ENCODE data around the gene LTBP1.

LTBP1 gene

DNA sequence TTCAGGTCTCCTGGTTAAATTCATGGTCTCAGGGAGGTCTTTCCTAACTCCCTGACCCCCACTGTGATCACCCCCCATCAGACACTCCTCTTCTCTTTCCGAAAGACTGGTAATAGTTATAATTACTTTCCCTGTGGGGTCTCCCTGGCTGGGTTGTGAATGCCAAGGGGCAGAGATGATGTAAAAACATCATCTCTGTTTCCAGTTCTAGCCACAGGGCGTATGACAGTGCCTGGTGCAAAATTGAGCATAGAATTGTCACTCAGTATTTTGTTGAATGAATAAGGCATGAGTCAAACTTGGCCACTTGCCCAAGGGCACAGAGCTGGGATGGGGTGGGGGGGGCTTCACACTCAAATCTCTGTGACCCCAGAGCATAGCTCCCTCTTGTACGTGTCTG is 65.2 kb downstream of the LTBP1 start:
- no peak overlapping the region for H2AFZ ChIP-seq (ENCODE audit: low read length, unreplicated experiment)
- no peaks in the 10 kb centered on the region for H3K36me3 ChIP-seq (ENCODE audit: insufficient read depth, low read length)
- no peaks in the 10 kb centered on the region for H3K79me2 ChIP-seq (ENCODE audit: control insufficient read depth, insufficient read depth, low read length, unreplicated experiment)
- H3K27ac ChIP-seq (ENCODE audit: low read depth, low read length) = no peak overlapping the region
- no peak overlapping the region for H3K4me3 ChIP-seq (ENCODE audit: low read depth, low read length)
- H3K27me3 ChIP-seq (ENCODE audit: insufficient read depth, low read length) = no peaks in the 10 kb centered on the region
- peaks cover 36% of the 10 kb centered on the region for H3K4me1 ChIP-seq (ENCODE audit: control insufficient read depth, insufficient read depth, low read length, unreplicated experiment)

DNA sequence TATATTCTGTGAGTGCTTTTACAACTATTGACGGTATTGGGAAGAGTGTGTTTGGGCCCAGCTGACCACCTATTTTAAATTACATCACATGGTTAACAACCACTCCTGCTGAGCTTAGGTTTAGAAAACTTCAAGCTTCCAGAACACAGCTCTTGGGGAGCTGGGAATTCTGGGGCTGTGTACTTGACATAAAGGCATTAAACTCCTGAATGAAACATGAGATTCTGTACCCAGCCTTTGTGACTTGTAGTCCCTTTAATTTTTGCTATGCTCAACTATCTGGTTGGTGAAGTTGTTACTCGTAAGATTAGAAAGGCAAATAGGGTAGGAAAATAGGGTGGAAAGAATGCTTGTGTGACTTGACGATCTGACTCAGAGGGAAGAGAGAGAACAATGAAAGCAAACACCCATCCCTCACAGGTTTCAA is 66.9 kb downstream of the LTBP1 start:
- peaks cover 36% of the 10 kb centered on the region for H3K4me1 ChIP-seq (ENCODE audit: control insufficient read depth, insufficient read depth, low read length, unreplicated experiment)
- H3K4me3 ChIP-seq (ENCODE audit: low read depth, low read length) = no peak overlapping the region
- peak overlapping the region; percentile 2 for H2AFZ ChIP-seq (ENCODE audit: low read length, unreplicated experiment)
- H3K36me3 ChIP-seq (ENCODE audit: insufficient read depth, low read length) = no peaks in the 10 kb centered on the region
- no peaks in the 10 kb centered on the region for H3K27me3 ChIP-seq (ENCODE audit: insufficient read depth, low read length)
- peak overlapping the region; percentile 19; the same call in 1 of the 2 replicates for H3K27ac ChIP-seq (ENCODE audit: low read depth, low read length)
- H3K79me2 ChIP-seq (ENCODE audit: control insufficient read depth, insufficient read depth, low read length, unreplicated experiment) = no peaks in the 10 kb centered on the region

DNA sequence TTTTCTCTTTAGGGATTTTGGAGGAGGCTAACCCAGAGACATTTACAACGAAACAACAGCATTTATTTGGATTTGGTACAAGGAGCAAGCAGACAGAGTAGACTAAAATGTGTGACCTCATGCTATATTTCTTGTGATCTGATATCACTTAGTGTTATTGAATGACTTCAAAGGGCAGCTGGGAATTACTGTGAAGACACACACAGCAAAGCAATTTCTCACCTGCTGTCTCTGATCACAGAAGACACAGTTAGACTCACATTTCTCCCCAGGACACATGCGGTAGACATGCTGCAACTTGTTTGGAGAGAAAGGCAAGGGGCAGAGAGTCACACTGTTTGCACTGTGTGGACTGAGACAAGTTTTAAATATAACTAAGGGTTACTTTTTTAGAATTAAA is 67.5 kb downstream of the LTBP1 start:
- Histone ChIP-seq H3K4me1 (ENCODE audit: control insufficient read depth, insufficient read depth, low read length, unreplicated experiment) (peaks cover 36% of the 10 kb centered on the region), H2AFZ (ENCODE audit: low read length, unreplicated experiment) (no peak overlapping the region), H3K4me3 (ENCODE audit: low read depth, low read length) (no peak overlapping the region), H3K36me3 (ENCODE audit: insufficient read depth, low read length) (no peaks in the 10 kb centered on the region), H3K79me2 (ENCODE audit: control insufficient read depth, insufficient read depth, low read length, unreplicated experiment) (no peaks in the 10 kb centered on the region), H3K27ac (ENCODE audit: low read depth, low read length) (no peak overlapping the region), H3K27me3 (ENCODE audit: insufficient read depth, low read length) (no peaks in the 10 kb centered on the region)

DNA sequence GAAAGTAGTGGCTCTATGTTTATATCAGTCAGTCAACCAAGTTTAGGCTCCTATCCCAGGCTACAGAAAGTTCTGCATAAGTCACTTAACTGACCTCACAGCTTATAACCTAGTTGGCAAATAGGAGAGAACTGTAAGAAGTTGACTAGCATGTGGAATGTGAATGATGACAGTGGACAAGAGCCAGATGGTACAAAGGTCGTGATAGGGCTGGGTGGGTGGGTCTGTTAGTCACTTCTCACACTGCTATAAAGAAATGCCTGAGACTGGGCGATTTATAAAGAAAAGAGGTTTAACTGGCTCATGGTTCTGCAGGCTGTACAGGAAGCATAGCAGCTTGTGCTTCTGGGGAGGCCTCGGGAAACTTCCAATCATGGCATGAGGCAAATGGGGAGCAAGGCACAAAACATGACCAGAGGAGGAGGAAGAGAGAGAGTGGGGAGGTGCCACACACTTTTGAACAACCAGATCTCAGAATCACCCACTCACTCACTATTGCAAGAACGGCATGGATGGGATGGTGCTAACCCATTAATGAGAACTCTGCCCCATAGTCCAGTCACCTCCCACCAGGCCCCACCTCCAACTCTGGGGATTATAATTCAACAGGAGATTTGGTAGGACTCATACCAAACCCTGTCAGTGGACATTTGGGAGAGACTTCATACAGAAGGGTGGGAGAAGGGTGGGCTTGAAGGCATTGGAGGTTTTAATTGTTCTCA is 68.8 kb downstream of the LTBP1 start:
- Histone ChIP-seq H3K36me3 (ENCODE audit: insufficient read depth, low read length) (no peaks in the 10 kb centered on the region), H3K79me2 (ENCODE audit: control insufficient read depth, insufficient read depth, low read length, unreplicated experiment) (no peaks in the 10 kb centered on the region), H2AFZ (ENCODE audit: low read length, unreplicated experiment) (peak overlapping the region; percentile 3), H3K4me3 (ENCODE audit: low read depth, low read length) (no peak overlapping the region), H3K4me1 (ENCODE audit: control insufficient read depth, insufficient read depth, low read length, unreplicated experiment) (peaks cover 36% of the 10 kb centered on the region), H3K27ac (ENCODE audit: low read depth, low read length) (no peak overlapping the region), H3K27me3 (ENCODE audit: insufficient read depth, low read length) (no peaks in the 10 kb centered on the region)

DNA sequence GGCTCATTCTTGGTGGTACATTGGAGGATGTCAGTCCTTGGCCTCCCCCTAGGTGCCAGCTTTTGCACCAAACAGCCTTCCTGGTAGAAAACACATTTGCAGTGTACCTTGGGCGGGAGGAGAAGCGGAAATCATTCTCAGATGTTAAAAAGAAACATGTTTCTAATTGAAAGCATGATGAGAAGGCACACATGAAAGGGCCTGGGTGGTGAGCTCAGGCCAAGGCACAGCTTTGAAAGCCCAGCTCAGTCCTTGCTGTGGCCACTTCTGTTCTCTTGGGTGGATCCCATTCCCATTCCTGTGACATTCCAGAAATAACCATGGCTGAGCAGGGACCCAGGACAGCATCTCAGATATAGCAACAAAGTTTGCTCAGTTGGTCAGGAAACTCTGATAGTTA is 71.5 kb downstream of the LTBP1 start:
- Histone ChIP-seq H3K27me3 (ENCODE audit: insufficient read depth, low read length) (no peaks in the 10 kb centered on the region), H2AFZ (ENCODE audit: low read length, unreplicated experiment) (no peak overlapping the region), H3K79me2 (ENCODE audit: control insufficient read depth, insufficient read depth, low read length, unreplicated experiment) (no peaks in the 10 kb centered on the region), H3K4me3 (ENCODE audit: low read depth, low read length) (no peak overlapping the region), H3K27ac (ENCODE audit: low read depth, low read length) (no peak overlapping the region), H3K36me3 (ENCODE audit: insufficient read depth, low read length) (no peaks in the 10 kb centered on the region), H3K4me1 (ENCODE audit: control insufficient read depth, insufficient read depth, low read length, unreplicated experiment) (peaks cover 35% of the 10 kb centered on the region)

DNA sequence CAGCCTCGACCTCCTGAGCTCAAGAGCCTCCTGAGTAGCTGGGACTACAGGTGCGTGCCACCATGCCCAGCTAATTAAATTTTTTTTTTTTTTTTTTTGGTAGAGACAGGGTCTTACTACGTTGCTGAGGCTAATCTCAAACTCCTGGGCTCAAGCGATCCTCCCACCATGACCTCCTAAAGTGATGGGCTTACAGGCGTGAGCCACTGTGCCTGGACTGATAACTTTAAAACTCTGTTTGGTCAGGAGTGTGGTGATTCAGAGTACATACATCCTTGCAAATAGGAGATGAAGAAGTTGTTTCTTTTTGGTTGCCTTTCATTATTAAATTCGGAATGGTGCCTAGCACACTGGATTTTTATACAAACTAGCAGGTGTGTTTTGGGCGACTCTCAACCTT is 73.0 kb downstream of the LTBP1 start:
- Histone ChIP-seq H3K27ac (ENCODE audit: low read depth, low read length) (no peak overlapping the region), H3K4me1 (ENCODE audit: control insufficient read depth, insufficient read depth, low read length, unreplicated experiment) (peaks cover 33% of the 10 kb centered on the region), H3K79me2 (ENCODE audit: control insufficient read depth, insufficient read depth, low read length, unreplicated experiment) (no peaks in the 10 kb centered on the region), H3K36me3 (ENCODE audit: insufficient read depth, low read length) (no peaks in the 10 kb centered on the region), H3K27me3 (ENCODE audit: insufficient read depth, low read length) (no peaks in the 10 kb centered on the region), H2AFZ (ENCODE audit: low read length, unreplicated experiment) (no peak overlapping the region), H3K4me3 (ENCODE audit: low read depth, low read length) (no peak overlapping the region)

DNA sequence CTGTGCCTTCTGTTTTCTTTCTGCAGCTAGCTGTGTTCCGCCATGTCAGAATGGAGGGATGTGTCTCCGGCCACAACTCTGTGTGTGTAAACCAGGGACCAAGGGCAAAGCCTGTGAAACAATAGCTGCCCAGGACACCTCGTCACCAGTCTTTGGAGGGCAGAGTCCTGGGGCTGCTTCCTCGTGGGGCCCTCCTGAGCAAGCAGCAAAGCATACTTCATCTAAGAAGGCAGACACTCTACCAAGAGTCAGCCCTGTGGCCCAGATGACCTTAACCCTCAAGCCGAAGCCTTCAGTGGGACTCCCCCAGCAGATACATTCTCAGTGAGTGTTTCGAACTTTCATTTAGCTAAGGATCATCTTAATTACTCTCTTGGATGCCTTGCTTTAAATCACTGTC is 74.1 kb downstream of the LTBP1 start:
- Histone ChIP-seq H3K79me2 (ENCODE audit: control insufficient read depth, insufficient read depth, low read length, unreplicated experiment) (no peaks in the 10 kb centered on the region), H3K36me3 (ENCODE audit: insufficient read depth, low read length) (no peaks in the 10 kb centered on the region), H3K4me3 (ENCODE audit: low read depth, low read length) (no peak overlapping the region), H2AFZ (ENCODE audit: low read length, unreplicated experiment) (no peak overlapping the region), H3K27ac (ENCODE audit: low read depth, low read length) (no peak overlapping the region), H3K4me1 (ENCODE audit: control insufficient read depth, insufficient read depth, low read length, unreplicated experiment) (peaks cover 25% of the 10 kb centered on the region), H3K27me3 (ENCODE audit: insufficient read depth, low read length) (no peaks in the 10 kb centered on the region)

DNA sequence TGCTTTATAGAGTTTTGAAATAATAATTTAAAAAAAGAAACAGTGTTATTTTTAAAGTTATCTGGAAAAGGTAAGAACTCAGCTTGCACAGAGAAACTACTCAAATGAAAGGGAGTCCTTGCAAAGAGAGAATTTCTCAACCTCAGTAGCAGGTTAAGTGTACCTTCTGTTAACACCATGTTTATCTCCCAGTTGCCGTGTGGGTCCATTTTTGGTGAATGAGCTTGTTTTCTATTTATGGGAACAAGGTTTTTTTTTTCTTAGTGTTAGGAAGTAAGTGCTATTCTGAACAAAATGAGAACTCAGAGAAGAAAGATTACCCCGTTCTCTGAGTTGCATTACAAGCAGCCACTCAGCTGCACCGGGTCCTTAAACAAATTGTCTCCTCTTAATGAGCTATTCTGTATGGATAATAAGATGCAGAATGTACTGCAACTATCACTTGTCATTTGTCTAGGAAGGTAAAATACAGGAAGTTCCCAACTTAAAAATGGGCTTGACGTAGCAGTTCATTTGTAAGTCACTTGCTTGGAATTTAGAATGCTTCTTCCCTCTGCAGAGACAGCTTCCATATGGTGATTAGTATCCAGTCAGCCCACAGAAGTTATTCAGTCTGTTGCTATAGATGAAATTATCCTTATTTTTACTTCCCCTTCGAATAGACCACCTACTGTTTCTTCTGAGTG is 74.9 kb downstream of the LTBP1 start:
- H3K79me2 ChIP-seq (ENCODE audit: control insufficient read depth, insufficient read depth, low read length, unreplicated experiment) = no peaks in the 10 kb centered on the region
- peak overlapping the region; percentile 39 for H2AFZ ChIP-seq (ENCODE audit: low read length, unreplicated experiment)
- H3K27me3 ChIP-seq (ENCODE audit: insufficient read depth, low read length) = no peaks in the 10 kb centered on the region
- H3K4me1 ChIP-seq (ENCODE audit: control insufficient read depth, insufficient read depth, low read length, unreplicated experiment) = peaks cover 20% of the 10 kb centered on the region
- H3K36me3 ChIP-seq (ENCODE audit: insufficient read depth, low read length) = no peaks in the 10 kb centered on the region
- H3K27ac ChIP-seq (ENCODE audit: low read depth, low read length) = no peak overlapping the region
- no peak overlapping the region for H3K4me3 ChIP-seq (ENCODE audit: low read depth, low read length)

DNA sequence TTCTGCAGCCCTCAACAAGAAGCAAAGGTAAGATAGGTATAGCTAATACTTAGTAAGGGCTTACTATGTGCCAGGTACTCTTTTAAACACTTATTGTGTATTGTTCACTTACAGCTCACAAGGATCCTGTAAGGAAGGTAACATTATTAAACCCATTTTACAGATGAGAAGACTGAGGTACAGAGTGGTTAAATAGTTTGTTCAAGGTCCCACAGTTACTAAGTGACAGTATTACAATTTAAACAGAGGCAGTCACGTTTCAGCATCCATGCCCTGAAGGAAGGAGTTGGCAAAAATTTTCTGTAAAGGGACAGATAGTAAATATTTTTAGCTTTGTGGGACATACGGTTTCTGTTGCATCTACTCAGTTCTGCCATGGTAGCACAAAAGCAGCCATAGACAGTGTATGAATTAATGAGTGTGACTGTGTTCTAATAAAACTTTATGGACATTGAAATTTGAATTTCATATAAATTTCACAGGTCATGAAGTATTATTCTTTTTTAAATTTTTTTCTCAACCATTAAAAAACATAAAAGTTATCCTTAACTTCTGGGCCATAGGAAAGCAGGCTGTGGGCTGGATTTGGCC is 75.7 kb downstream of the LTBP1 start:
- no peak overlapping the region for H2AFZ ChIP-seq (ENCODE audit: low read length, unreplicated experiment)
- H3K27ac ChIP-seq (ENCODE audit: low read depth, low read length) = peak overlapping the region; percentile 43
- H3K36me3 ChIP-seq (ENCODE audit: insufficient read depth, low read length) = no peaks in the 10 kb centered on the region

DNA sequence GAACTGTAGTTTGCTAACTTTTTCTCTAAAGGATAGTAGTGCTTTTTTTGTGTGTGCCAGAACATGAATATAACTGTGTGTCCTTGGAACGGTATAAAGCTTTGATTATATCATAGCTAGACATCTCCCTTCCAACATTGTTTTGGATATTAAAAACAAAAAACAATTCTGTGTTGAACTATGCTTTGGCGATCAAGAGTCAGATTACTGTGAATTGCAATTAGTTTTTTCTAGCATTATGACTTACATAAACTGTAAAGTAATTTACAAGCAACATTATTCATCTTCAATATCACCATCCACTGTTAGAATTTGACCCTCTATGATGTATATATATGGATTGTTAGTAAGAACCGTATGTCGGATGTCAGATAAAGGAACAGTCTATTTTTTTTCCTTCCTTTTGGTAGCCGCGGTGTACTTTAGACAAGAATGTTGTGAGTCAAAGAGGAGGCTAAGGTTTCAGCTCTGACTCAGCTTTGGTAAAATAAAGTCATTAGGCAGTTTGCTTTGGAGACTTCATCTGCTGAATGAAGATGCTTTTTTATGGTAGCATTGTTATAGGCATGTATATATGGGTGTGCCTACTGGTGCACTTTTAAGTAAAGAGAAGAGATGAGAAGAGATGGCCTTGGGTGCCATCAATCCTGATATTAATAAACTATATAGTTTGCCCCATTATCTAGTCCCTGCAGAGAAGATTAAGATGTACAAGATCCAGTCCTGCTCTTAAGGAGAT is 76.4 kb downstream of the LTBP1 start:
- H3K4me1 ChIP-seq (ENCODE audit: control insufficient read depth, insufficient read depth, low read length, unreplicated experiment) = peaks cover 20% of the 10 kb centered on the region
- H3K36me3 ChIP-seq (ENCODE audit: insufficient read depth, low read length) = no peaks in the 10 kb centered on the region
- H2AFZ ChIP-seq (ENCODE audit: low read length, unreplicated experiment) = peak overlapping the region; percentile 1
- no peaks in the 10 kb centered on the region for H3K27me3 ChIP-seq (ENCODE audit: insufficient read depth, low read length)
- H3K27ac ChIP-seq (ENCODE audit: low read depth, low read length) = peak overlapping the region; percentile 43
- no peaks in the 10 kb centered on the region for H3K79me2 ChIP-seq (ENCODE audit: control insufficient read depth, insufficient read depth, low read length, unreplicated experiment)
- H3K4me3 ChIP-seq (ENCODE audit: low read depth, low read length) = peak overlapping the region; percentile 5

More for the DNA sequence above, 75.7 kb downstream of the LTBP1 start:
- H3K79me2 ChIP-seq (ENCODE audit: control insufficient read depth, insufficient read depth, low read length, unreplicated experiment) = no peaks in the 10 kb centered on the region
- no peaks in the 10 kb centered on the region for H3K27me3 ChIP-seq (ENCODE audit: insufficient read depth, low read length)
- no peak overlapping the region for H3K4me3 ChIP-seq (ENCODE audit: low read depth, low read length)
- peaks cover 20% of the 10 kb centered on the region for H3K4me1 ChIP-seq (ENCODE audit: control insufficient read depth, insufficient read depth, low read length, unreplicated experiment)
